Psoas muscle (tissue), 8 donors: Measurements from ENCODE around the gene CCDC88C. TPM values are rescaled to one million over a fixed set of nuclear protein-coding genes. Genes with fewer than 3 reads are reported as not detected.

Experiments used
- ATAC-seq, 4 donors: fragments of 200-7000 bp; cut with Tn5 transposase; one replicate each; pipeline ENCODE4 v1.9.1; 2020; ENCODE audit warnings: moderate library complexity in 3 of 4, mild to moderate bottlenecking in 2 of 4
- DNase-seq, 2 donors: peaks; one replicate each; pipeline ENCODE4 v3.0.0-alpha.2; 2020
- H3K27ac ChIP-seq: fragments of 200-600 bp; one replicate; pipeline ENCODE4 v1.8.0; 2022
- H3K27me3 ChIP-seq, 3 donors: fragments of 200-600 bp in 1 of 3; one replicate each; pipeline versions ENCODE4 v1.6.1 to v1.8.0; 2013 to 2022; ENCODE audit warnings: low read length in 2 of 3, mild to moderate bottlenecking in 2 of 3, moderate library complexity in 1 of 3; ENCODE audit not compliant: insufficient read depth in 3 of 3
- H3K36me3 ChIP-seq, 2 donors: fragments of 200-600 bp in 1 of 2; one replicate each; pipeline versions ENCODE4 v1.6.1 to v1.8.0; 2013 to 2022; ENCODE audit warnings: low read depth in 1 of 2, mild to moderate bottlenecking in 1 of 2, moderate library complexity in 1 of 2; ENCODE audit not compliant: insufficient read depth in 1 of 2
- H3K4me1 ChIP-seq: fragments of 200-600 bp; one replicate; pipeline ENCODE4 v1.8.0; 2022
- H3K4me3 ChIP-seq: fragments of 200-600 bp; one replicate; pipeline ENCODE4 v1.8.0; 2022; ENCODE audit warnings: mild to moderate bottlenecking
- H3K9me3 ChIP-seq: fragments of 200-600 bp; one replicate; pipeline ENCODE4 v1.8.0; 2022
- WGBS, 3 donors: extraction: QIAGEN DNeasy Blood & Tissue Kit; methylation state at CpG; one replicate each; pipeline versions ENCODE4 v1.1.6 to v1.1.7; 2013; 5-methylcytosine and 5-hydroxymethylcytosine counted together
- intact Hi-C, 2 donors: fragments of 100-400 bp; cut with DNase I; formaldehyde crosslinking; loops; one replicate each; pipeline versions ENCODE4 v1.11.0 to v1.14.2; 2022
- polyA plus RNA-seq, 3 donors: library from polyadenylated mRNA; stranded (reverse); fragments of 200-250 nt; gene quantifications; one replicate each; pipeline ENCODE4 v1.2.3, GENCODE V29; 2013
- total RNA-seq, 4 donors: library from RNA; stranded (reverse); fragmentation: NEBNext Ultra II Directional in 2 of 4; extraction: Animal tissue kit (Norgen Biotek cat#: 25700) in 2 of 4; gene quantifications; one replicate each; pipeline versions ENCODE4 v1.2.1 to v1.2.4, GENCODE V29; 2021 to 2023
- TF ChIP-seq, protein P1 (sequence below): fragments of 200-600 bp; IDR thresholded peaks from one replicate; pipeline ENCODE4 v1.8.0; 2022; ENCODE audit warnings: antibody characterized with exemption
- donor health status: healthy with polysubstance abuse.
- donor health status: DM: no; HTN: no; CAD: no; lungs with moderate emphysema.
- donor health status: Bipolar disorder and iron deficiency.
- donor health status: healthy.
- donor health status: DM: yes; HTN: yes; CAD: no.
- donor health status: DM: no; HTN: no; CAD: no.
- donor health status: DM: no; HTN: no; CAD: no.
- donor health status: DM: yes; HTN: yes; CAD: no.

CCDC88C gene
- total and polyA plus RNA-seq, 7 donors, result 0.49 to 3.9 (median 2.4) TPM

DNA sequence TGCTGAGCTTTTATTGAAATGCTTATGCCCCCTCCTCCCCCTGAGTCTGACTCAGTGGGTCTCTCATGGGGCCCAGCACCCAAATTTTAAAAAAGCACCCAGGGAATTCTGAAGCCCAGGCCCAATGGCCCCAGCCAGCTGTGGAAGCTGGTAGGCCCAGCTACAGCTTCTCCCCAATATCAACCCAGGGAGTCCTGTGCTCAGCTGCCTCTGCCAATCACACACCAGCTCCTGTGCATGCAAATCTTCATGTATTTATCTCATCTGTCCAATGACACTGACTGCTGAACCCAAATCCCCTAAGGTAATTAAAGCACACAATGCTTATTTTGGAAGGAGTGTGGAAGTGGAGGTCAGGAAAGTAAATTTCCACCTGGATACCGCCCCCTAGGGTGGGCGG, 76.3 kb downstream of the CCDC88C start:
- ATAC-seq, result no peak
- TF ChIP-seq, protein P1, sequence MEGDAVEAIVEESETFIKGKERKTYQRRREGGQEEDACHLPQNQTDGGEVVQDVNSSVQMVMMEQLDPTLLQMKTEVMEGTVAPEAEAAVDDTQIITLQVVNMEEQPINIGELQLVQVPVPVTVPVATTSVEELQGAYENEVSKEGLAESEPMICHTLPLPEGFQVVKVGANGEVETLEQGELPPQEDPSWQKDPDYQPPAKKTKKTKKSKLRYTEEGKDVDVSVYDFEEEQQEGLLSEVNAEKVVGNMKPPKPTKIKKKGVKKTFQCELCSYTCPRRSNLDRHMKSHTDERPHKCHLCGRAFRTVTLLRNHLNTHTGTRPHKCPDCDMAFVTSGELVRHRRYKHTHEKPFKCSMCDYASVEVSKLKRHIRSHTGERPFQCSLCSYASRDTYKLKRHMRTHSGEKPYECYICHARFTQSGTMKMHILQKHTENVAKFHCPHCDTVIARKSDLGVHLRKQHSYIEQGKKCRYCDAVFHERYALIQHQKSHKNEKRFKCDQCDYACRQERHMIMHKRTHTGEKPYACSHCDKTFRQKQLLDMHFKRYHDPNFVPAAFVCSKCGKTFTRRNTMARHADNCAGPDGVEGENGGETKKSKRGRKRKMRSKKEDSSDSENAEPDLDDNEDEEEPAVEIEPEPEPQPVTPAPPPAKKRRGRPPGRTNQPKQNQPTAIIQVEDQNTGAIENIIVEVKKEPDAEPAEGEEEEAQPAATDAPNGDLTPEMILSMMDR, result no peak
- no peaks in the 10 kb centered on the region for H3K4me1 ChIP-seq
- no peak overlapping the region for H3K27ac ChIP-seq
- no peak overlapping the region for H3K4me3 ChIP-seq
- intact Hi-C loops, result no loop called here
- WGBS, 3 donors, result 54 to 94% (median 63%) methylated on average over 2 of the region's 2 CpGs
- no peak for DNase-seq
- no peaks in the 10 kb centered on the region for H3K36me3 ChIP-seq
- no peaks in the 10 kb centered on the region for H3K27me3 ChIP-seq
- no peaks in the 10 kb centered on the region for H3K9me3 ChIP-seq

DNA sequence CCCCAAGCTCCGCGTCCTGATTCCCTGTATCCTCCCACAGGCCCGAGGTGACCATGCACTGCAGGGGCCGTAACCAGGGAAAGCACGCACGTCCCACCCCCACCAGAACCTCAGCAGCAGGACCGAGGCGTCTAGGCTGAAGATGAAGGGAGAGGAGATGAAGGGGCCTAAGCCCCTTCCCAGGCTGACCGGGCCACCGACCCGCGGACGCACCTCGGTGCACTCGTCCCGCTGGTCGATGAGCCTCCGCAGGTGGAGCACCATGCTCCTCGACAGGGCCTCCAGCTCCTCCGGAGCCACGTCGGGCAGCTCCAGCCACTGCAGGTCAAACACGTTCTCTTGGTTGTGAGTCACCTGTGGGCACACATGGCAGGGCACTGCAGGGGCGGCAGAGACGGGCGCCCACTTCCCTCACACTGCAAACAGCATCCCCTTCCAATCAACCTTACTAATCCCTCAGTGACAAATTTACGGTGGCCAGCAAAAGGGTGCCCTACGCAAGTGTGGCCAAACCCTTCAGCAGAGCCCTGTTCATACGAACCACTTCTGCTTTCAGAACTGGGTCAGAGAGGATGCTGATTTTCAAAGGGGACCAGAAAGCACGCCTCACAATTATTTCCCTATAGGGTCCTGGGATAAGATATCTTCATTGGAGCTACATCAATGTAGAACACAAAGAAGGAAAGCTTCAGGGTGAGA, 77.8 kb downstream of the CCDC88C start:
- no peaks in the 10 kb centered on the region for H3K4me1 ChIP-seq
- H3K9me3 ChIP-seq, result no peaks in the 10 kb centered on the region
- H3K4me3 ChIP-seq, result no peak overlapping the region
- ATAC-seq (no peak), DNase-seq (no peak)
- TF ChIP-seq, protein P1, result no peak
- H3K27me3 ChIP-seq, result no peaks in the 10 kb centered on the region
- no peak overlapping the region for H3K27ac ChIP-seq
- 93 to 95% (median 94%) methylated on average over 25 to 30 of the region's 30 CpGs for WGBS, 3 donors
- intact Hi-C loops, result no loop called here
- no peaks in the 10 kb centered on the region for H3K36me3 ChIP-seq

DNA sequence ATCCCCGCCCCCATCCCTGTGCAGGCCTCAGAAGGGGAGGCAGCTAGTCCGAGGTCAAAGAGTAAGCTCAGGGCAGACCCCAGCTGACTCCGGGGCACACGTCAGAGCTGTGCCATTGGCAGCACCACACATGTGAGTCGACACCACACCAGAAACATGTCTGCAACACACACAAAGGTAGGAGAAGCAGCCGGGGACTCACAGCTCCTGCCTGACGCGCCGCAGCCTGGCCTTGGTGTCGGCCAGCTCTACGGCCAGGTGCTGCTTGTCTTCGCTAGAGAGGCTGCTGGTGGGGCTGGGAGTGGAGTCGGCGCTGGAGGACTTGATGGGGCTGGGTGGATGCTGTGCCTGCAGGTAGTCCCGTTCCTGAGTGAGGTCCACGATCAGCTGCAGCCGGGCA, 78.5 kb downstream of the CCDC88C start:
- Histone ChIP-seq H3K4me1 (no peaks in the 10 kb centered on the region), H3K36me3 (no peaks in the 10 kb centered on the region), H3K4me3 (no peak overlapping the region), H3K9me3 (no peaks in the 10 kb centered on the region), H3K27ac (no peak overlapping the region), H3K27me3 (no peaks in the 10 kb centered on the region)
- TF ChIP-seq, protein P1, result no peak
- no peak for DNase-seq
- intact Hi-C loops, result no loop called here
- no peak for ATAC-seq
- 90 to 98% (median 93%) methylated on average over 17 of the region's 17 CpGs for WGBS, 3 donors

DNA sequence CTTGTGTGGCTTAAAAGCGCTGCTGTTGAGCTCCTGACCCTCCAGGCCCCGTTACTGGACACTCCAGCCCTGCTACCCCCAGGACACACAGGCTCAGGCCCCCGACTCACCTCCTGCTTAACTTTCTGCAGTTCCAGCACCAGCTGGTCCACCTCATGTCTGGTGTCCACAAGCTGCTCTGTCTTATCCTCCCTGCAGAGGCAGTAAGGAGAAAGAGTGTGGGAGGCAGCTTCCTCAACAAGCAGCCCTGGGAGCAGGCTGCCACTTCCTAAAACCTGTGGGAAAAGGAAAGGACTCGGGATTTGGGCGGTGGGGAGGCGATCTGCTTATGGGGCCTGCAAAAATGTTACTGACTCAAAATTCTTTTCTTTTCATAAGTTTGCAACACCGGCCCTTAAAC, 79.2 kb downstream of the CCDC88C start:
- H3K36me3 ChIP-seq, result no peaks in the 10 kb centered on the region
- no peak overlapping the region for H3K4me3 ChIP-seq
- TF ChIP-seq, protein P1, result no peak
- H3K27ac ChIP-seq, result no peak overlapping the region
- 86 to 94% (median 91%) methylated on average over 7 of the region's 7 CpGs for WGBS, 3 donors
- H3K9me3 ChIP-seq, result no peaks in the 10 kb centered on the region
- DNase-seq, result no peak
- intact Hi-C loops, result no loop called here
- H3K27me3 ChIP-seq, result no peaks in the 10 kb centered on the region
- no peaks in the 10 kb centered on the region for H3K4me1 ChIP-seq
- no peak for ATAC-seq
